SHP77 (cell line): ENCODE data around the gene RALGAPB.

Experiments used
- DNase-seq, 2 experiments: peaks; one replicate each; lab custom pipeline; 2025; lab: John Stamatoyannopoulos, UW

RALGAPB gene

DNA sequence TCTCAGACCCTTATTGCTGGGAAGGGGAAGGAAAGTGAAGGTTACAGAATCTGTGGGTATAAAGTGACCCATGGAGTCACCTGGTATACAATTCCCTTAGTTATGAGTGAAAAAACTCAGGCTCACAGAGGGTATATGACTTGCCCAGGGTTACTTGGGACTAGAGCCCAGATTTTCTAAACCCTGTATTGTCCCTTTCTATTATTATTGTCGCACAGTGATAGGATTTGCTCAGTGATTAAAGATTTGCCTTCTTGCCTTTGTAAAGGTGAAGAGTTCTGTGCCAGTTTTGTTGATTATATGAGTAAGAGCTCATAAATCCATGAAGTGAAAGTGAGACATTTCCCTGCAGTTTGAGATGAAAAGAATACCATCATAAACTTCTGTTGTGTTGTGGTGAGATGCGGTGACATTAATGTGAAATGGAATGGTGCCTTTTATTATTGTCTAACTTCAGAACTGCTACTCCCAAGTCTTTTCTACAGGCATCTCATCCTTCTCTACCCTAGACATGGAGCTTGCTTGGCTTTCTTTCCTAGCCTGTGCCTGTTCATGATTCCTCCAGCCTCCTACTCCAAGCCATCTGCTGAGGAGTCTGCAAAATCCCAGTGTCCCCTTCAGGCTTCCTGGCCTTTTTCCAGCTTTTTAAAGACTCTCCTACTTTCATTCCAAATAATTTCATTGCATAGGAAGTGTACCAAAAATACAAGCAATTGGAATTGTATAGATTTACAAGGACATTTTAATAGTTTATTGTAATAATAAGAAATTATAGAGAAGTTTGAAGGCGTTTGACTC is 74.8 kb downstream of the RALGAPB start:
- no peak for DNase-seq

DNA sequence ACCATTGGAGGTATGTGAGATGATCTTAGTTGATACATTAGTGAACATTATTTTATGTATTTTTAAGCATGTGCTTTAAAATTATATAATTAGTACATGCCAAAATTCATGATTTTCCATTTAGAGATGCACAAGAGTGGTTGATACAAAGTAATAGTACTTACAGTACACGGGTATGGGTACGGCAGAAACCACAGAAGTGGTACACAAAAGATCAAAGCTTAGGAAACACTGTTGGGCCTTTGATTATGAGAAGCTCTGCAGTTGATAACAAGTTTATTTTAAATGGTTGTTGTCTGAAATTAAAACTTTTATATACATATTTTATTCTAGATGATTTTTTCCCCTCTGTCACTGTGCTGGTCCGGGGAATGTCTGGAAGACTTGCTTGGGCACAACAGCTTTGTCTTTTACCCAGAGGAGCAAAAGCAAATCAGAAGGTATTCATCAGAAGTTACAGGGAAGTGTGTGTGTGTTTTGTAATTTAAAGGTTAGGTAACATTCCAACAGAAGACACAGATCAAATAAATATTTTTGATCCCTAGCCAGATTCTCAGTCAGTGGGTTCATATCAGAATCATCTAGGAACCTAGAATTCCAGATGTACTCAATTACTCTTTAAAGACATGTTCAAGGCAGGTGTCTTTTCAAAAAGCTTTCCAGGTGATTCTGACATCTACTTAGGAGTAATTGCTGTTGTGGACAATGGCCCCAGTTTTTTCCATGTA is 75.9 kb downstream of the RALGAPB start:
- no peak for DNase-seq

DNA sequence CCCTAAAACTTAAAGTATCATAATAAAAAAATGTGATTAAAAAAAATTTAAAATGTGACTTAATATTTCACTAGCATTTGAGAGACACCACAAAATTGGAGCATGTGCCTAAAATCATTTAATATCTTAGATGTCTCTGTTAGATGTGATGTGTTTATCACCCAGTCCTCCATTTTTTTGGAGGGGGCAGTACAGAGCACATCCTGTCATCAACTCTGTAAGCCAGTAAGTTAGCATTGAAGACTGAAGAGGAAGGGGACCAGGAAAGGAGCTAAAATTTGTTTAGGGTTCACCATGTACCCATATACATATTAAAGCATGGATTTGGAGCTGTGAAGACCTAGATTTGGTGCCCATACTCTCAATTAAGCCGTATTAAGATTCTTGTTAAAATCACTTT is 77.6 kb downstream of the RALGAPB start:
- DNase-seq: no peak

DNA sequence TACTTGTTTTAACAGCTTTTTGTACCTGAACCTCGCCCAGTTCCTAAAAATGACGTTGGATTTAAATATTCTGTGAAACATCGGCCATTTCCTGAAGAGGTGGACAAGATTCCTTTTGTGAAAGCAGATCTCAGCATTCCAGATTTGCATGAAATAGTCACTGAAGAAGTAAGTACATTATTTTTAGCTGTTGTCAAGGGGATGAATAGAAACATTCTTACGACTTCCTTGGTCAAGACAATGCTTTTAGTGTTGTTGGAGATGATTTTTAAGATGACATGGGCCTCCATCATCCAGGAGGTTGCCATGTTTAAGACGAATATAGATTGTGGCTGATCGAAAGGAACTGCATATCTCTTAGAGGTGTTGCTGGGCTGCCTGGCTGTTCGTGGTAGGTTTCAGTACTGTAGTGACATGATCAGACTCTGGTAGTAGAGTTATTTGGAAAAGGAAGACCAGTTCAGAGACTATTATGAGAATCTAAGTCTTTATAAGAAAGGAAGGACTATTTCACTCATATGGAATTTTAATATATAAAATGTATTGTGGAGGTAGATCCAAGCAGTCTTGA is 78.5 kb downstream of the RALGAPB start:
- DNase-seq: no peak

DNA sequence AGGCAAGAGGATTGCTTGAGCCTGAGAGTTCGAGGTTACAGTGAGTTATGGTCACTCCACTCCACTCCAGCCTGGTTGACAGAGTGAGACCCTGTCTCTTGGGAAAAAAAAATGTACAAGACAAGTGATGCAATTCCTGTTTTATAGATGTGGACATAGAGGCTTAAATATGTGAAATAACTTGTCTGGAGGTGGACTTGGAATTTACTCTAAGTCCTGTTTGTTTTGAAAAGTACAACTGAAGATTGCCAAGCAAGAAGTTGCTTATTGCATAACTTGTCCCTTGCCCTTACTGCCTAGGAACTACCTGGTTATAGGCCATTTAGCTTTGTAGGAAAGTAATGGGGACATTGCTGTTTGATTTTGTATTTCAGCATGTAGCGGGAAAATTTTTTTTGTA is 82.3 kb downstream of the RALGAPB start:
- no peak for DNase-seq

DNA sequence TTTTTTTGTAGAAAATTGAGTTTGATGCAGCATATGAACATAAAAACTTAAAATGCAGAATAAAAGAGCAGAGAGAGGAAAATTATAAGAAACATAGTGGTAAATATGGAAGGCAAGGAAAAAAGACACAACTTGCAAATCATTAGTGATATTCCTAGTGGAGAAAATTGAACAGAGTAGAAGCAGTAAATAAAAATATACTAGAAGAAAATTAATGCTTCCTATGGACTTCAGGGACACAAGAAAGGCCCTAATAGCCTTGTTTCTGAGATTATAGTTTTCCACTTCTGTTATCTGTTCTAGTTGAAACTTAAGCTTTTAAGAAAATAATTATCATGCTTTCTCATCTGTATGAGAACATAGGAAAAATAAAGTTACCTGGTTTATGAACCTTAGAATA is 82.8 kb downstream of the RALGAPB start:
- no peak for DNase-seq

DNA sequence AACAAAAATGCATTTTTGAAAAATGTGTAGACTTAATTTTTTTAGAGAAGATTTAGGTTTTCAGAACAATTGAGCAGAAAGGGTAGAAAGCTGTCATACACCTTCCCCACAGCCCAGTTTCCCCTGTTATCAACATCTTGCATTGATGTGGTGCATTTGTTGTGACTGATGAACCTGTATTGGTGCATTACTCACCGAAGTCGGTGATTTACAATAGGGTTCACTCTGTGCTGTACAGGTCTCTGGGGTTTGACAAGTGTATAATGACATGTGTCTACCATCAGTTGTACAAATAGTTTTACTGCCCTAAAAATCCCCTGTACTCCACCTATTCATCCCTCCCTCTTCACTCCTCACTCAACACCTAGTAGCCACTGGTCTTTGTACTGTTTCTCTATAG is 84.5 kb downstream of the RALGAPB start:
- no peak for DNase-seq

DNA sequence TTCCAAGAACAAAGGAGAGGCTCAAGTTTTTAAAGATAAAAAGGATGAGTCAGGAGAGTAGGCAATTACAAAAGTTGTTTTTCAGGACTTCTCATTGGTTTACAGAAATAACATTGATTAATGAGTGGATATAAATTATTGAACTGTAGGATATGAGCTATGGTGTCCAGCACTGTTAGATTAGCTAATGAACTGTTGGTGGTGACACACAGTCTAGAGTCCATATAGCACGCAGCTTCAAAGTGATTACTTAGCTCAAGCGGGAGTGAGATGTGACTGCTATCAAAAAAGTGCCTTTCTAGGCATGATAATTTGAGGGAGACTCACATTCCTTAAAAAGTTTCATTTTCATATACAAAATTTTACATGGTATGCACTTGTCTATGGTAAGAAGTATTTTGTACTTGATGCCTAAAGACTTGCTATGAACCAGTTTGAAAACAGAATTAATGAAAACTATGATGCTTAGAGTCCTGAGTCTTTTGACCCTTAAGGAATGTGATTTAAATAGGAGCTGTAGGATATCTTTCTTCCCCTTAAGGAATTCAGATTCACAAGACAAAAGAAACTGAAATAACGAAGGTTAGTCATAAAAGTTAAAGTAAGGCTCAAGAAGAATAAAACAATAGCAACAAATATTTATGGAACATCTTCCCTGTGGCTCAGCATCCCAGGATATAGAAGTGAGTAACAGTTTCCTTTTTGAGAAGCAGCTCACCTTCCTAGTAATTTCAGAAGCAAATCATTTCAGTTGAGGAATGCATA is 86.1 kb downstream of the RALGAPB start:
- DNase-seq: no peak

DNA sequence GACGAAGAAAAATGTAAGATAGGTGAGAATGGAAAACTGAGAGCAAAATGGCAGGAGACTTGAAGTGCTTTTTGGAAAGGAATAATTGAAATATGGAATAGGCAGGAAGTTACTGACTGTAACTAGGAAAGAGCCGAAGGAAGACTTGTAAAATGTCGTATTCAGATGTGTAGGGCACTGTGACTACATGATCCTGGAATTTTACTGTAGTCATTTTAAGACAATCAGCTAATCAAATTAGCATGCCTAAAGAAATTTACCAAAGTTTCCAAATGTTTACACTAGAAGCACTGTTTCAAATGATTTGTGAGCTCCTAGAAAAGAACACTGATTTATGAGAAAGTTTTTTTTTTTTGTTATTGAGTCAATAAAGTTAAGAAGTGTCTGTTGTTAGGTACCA is 87.1 kb downstream of the RALGAPB start:
- DNase-seq: no peak

DNA sequence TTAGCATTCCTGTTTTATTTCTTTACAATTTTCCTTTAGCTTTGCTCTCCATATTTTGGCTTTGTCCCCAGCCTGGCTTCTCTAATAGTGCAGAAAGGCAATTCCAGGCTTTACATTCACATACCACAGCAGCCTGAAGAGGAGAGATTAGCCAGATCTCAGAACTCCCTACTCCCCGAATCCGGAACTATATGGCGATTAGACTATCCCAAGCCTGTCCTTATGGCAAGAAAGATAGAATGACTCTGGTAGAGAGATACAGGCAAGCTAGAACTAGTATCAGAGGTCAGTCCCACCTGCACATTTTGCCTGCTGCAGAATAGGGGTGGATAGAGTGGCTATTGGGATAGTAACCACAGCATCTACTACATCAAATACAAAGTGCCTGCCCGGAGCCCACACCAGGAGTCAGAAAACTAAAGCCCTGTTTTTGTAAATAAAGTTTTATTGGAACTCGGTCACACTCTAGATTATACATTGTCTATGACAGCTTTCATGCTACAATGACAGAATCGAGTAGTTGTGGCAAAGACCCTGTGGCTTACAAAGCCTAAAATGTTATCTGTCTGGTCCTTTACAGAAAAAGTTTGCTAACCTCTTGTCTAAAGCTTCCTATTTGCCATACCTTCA is 91.3 kb downstream of the RALGAPB start:
- no peak for DNase-seq

DNA sequence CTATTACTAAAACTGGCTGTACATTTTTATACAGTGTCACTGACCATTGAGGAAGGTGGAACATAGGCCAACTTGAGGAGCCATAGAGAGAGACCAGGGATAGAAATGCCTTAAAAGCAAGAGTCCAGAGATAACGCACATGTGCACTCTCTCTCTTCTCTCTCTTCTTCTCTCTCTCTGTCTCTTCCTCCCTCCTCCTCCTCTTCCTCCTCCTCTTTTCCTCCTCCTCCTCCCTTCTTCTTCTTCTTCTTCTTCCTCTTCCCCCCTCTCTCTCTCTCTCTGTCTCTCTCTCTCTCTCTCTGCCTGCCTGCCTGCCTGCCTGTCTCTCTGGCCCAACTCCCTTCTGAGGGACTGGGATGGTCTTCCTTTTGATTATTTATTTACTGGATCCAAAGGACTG is 92.0 kb downstream of the RALGAPB start:
- DNase-seq: no peak

DNA sequence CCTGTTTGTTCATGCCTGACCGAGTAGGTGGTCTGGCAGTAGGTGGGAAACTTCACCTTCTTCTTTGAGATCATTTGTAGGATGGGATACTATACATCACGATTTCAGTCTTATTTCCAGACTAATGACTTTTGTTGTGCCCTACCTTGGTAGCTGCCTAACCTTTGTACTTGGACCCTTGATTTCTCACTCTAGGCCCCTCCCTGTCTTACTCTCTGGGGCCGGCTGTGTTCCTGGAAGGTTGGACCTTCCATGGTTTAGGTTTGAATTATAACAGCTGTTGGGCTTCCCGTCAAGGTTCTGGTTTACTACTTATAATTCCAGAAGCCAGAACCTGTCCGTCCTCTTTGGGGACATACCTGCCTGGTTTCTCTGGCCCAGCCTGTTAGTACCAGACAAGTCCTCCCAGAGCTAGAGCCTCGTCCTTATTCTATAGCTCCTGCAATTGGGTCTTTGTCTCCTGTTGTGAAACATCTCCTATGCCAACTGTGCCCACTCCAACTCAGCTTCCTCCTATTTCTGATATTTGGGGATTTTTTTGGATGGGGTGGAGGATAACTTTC is 93.5 kb downstream of the RALGAPB start:
- DNase-seq: no peak

DNA sequence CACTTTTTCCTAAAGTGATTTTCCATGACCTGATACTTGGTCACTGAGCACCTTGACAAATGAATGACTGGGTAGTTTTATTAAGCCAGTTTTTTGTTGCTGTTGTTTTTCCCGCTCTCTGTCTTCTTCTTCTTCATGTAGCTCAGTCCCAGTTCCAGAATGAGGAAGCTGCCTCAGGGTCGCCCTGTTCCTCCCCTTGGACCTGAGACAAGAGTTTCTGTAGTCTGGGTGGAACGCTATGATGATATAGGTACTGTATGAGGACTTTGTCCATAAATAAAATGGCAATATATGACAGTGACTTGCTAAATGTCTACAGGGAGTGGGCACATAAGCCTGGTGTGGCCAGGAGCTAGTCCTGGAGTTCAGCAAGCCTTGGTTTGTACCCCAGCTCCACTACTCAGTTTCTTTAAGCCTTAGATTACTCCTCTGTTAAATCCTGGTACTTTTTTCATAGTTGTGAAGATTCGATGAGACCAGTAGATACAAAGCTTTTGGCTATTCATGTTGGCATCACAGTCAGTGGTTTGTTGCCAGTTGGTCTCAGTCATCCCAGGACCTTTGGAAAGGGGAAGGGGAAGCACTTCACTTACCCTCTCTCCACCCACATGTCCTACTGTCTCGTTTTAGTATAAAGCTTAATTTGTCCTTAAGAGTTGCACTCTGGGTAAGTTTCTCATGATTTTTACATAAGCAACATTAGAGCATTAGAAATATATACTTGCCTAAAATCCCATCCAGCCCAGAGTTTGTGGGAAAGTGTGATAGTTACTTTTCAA is 97.3 kb downstream of the RALGAPB start:
- no peak for DNase-seq

DNA sequence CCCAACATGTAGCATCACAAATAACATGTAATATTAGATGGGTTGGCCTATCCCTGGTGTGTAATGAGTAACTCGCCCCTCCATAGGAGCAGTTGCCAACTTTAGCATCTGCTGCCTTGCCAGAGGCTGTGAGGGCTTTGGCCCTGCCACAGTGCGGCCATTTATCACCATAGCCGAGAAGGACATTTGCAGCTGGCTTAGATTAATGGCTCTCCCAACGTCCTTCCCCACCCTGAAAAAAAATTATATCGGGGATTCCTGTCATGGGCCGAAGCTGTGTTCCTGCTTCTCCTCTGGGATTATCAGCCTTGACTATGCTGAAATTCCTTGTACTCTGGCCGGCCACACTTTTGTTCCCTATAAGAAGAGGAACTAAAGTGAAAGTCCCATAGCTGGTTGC is 100.8 kb downstream of the RALGAPB start:
- DNase-seq: no peak

DNA sequence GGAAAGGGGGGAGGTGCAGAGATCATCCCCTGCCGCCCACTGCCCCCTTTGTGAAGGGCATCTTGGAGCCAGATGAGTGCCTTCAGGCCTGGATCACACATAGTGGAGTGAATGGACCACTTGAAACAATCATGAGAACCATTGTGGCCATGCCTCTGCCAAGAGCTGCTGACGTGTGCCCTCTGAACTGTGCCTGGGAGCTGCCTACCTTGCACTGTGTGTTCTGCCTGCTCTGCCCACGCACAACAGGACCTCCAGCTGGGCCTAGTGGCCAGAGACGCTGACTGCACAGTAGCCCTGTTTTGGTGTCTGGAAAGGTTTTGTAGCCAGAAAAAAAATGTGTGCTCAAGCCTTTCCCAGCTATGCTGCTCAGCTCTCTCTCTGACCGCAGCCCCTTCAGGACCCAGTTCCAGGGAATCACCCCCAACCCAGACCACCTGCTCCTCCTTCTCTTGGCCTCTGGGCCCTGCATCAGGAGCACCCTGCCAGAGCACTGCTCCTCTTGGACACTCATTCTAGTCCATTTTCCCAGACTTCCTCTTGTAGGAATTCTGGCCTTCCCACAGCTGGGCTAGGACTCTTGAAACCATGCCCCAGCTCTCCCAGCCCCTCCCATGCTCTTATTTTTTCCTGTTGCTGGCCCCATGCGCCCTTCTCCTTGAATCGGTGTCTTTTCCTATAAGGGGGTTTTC is 106.7 kb downstream of the RALGAPB start:
- no peak for DNase-seq

DNA sequence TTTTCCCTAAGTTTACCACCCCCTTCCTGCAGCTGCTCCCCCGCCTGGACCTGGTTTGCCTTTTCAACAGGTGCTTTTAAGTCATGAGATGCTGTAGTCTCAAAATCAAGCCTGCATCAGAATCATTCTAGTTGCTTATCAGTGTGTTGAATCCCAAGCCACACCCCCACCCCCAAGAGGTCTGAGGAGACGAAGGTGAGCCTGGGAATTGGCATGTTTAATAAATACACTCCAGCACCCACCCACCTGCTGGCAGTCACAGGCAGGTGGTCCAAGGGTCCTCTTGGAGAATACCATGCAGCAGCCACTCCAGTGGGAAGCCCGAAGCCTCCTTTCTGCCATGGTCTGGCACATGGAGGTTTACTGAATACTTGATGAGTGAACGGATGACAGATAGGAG is 107.3 kb downstream of the RALGAPB start:
- DNase-seq: no peak

DNA sequence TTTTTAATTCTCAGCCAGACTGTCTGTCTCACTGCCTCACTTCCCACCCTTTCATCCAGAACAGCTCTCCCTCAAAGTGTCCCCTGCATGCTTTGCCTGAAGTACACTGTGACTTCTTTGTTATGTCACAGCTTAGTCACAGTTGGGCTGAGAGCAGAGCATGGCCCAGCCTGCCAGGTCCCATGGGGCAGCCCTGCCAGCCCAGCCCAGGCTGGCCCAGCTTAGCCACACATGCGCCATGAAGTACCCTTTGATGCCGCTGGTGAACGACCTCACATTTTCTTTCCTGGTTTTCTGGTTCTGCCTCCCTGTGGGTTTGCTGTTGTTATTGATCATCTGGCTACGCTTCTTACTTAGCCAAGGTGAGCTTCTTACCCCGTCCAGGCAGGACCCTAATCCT is 108.4 kb downstream of the RALGAPB start, which contains the start of gene ADIG:
Gene ADIG, plus strand, starts transcription at position 185 of the 400 bp plus-strand sequence. Its CDS starts 54 bp downstream, at position 239.
- no peak for DNase-seq

DNA sequence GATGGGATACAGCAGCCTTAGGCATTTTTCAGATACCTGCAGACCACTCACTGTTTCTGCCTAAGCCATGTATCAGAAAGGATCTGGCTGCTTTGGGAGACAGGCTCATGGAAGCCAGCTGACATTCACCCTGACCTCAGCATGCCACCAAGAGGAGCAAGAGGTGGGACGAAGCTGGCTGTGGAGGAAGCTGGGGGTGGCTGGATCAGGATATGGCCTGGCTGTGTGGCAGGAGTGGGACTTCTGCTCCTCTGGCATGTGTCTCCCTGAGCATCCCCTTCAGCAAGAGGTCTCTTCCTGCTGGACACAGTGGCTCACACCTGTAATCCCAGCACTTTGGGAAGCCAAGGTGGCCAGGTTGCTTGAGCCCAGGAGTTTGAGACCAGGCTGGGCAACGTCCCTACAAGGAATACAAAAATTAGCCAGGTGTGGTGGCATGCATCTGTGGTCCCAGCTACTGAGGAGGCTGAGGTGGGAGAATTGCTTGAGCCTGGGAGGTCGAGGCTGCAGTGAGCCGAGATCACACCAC is 109.3 kb downstream of the RALGAPB start:
- DNase-seq: no peak

DNA sequence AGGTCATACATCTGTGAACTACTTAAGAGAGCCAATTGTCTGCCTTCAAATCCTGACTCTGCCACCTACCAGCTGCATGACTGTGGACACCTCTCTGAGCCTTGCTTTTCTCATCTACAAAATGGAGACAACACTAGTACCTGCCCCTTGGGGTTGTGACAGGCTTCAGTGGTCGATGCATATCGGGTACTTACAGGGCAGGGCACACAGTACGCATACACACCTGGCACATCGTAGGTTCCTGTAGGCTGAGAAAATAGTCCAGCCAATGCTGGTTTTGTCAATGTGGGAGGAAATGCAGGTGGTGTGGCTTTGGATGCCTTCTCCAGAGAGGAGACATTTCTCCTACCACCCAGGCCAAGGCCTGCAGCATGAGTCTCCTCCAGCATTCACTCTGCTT is 110.7 kb downstream of the RALGAPB start:
- no peak for DNase-seq
